HCT116 (cell line): ENCODE measurements around the gene STAMBPL1. TPM values are rescaled to one million over a fixed set of nuclear protein-coding genes. Genes with fewer than 3 reads are reported as not detected.
A peak's percentile ranks its signal among the peaks of the same experiment; 100 is the strongest.

Experiments
- ATAC-seq: fragments of 200-7000 bp; cut with Tn5 transposase; 2 replicates; pipeline ENCODE4 v1.9.1; 2020; ENCODE audit warnings: mild to moderate bottlenecking, moderate library complexity
- BruUV-seq: library from RNA; stranded (reverse); fragments of 400-500 nt; replicated peaks from 2 replicates; lab custom pipeline; 2021; lab: Mats Ljungman, UMichigan
- CTCF ChIA-PET: fragments of 300-600 bp; sonication (Branson Sonifier 250); formaldehyde crosslinking; loops from one replicate; lab custom pipeline; 2021; ENCODE audit warnings: antibody characterized with exemption; lab: Charles Lee
- POLR2A ChIA-PET: fragments of 300-600, 350-600 bp; sonication (Branson Sonifier 250); formaldehyde crosslinking; loops from one replicate; lab custom pipeline; 2021; ENCODE audit warnings: antibody characterized with exemption; lab: Charles Lee
- RAD21 ChIA-PET, 2 experiments: fragments of 300-600 bp; sonication (Branson Sonifier 250); formaldehyde crosslinking; loops; one replicate each; lab custom pipeline; 2023; ENCODE audit warnings: low total read pairs in 2 of 2; ENCODE audit not compliant: uncharacterized antibody in 2 of 2, unreplicated experiment in 2 of 2, low non-redundant PET in 1 of 2; lab: Charles Lee
- DNase-seq: peaks from one replicate; pipeline ENCODE4 v3.0.0-alpha.2; 2010; ENCODE audit warnings: low read depth, low spot score
- H2AFZ ChIP-seq: fragments of 200-600 bp; shearing (Covaris generic), sonication (generic); 2 replicates; pipeline ENCODE4 v1.6.1; 2017; ENCODE audit warnings: low read depth, mixed run types, mixed read lengths, antibody characterized with exemption, low read length; ENCODE audit not compliant: poor library complexity, severe bottlenecking
- H3K27ac ChIP-seq: 2 replicates; pipeline ENCODE4 v1.5.1; 2012; ENCODE audit warnings: low read depth, low read length
- H3K27me3 ChIP-seq: fragments of 200-600 bp; sonication (generic); 2 replicates; pipeline ENCODE4 v1.6.1; 2016; ENCODE audit warnings: mixed run types, low read length, mixed read lengths; ENCODE audit not compliant: insufficient read depth
- H3K36me3 ChIP-seq, 2 experiments: fragments of 200-500 bp in 1 of 2; fragments of 200-600 bp in 1 of 2; sonication (Bioruptor generic) in 1 of 2; sonication (generic) in 1 of 2; 2 replicates each; pipeline versions ENCODE4 v1.5.1 to v1.6.1; 2014 to 2016; ENCODE audit warnings: low read length in 2 of 2, inconsistent platforms in 1 of 2, mixed read lengths in 1 of 2, mixed run types in 1 of 2; ENCODE audit not compliant: insufficient read depth in 2 of 2, control insufficient read depth in 1 of 2
- H3K4me1 ChIP-seq, 2 experiments: fragments of 200-600 bp in 1 of 2; sonication (generic) in 1 of 2; 2 replicates each; pipeline versions ENCODE4 v1.5.1 to v1.6.1; 2012 to 2017; ENCODE audit warnings: low read length in 2 of 2, inconsistent platforms in 1 of 2, mild to moderate bottlenecking in 1 of 2, mixed read lengths in 1 of 2, mixed run types in 1 of 2, moderate library complexity in 1 of 2; ENCODE audit not compliant: insufficient read depth in 2 of 2, control insufficient read depth in 1 of 2
- H3K4me2 ChIP-seq: fragments of 200-600 bp; sonication (generic); 2 replicates; pipeline ENCODE4 v1.6.1; 2017; ENCODE audit warnings: mixed run types, low read length, mixed read lengths
- H3K4me3 ChIP-seq, 2 experiments: fragments of 200-600 bp in 1 of 2; sonication (generic) in 1 of 2; replicated peaks in 1 of 2; 2 replicates each; pipeline ENCODE4 v1.5.1; 2011 to 2016; ENCODE audit warnings: low read length in 2 of 2, control low read depth in 1 of 2, low read depth in 1 of 2, mild to moderate bottlenecking in 1 of 2, mixed read lengths in 1 of 2, mixed run types in 1 of 2
- H3K79me2 ChIP-seq: fragments of 200-600 bp; sonication (generic); 2 replicates; pipeline ENCODE4 v1.6.1; 2017; ENCODE audit warnings: mild to moderate bottlenecking, mixed run types, low read length, moderate library complexity, mixed read lengths; ENCODE audit not compliant: insufficient read depth
- H3K9ac ChIP-seq: fragments of 200-600 bp; sonication (generic); 2 replicates; pipeline ENCODE4 v1.6.1; 2016; ENCODE audit warnings: low read length, mixed read lengths
- H3K9me2 ChIP-seq: fragments of 200-600 bp; sonication (generic), shearing (Covaris generic); 2 replicates; pipeline ENCODE4 v1.6.1; 2017; ENCODE audit warnings: mixed run types, mild to moderate bottlenecking, moderate library complexity; ENCODE audit not compliant: insufficient read depth
- H3K9me3 ChIP-seq, 2 experiments: fragments of 200-500 bp in 1 of 2; fragments of 200-600 bp in 1 of 2; sonication (Bioruptor generic) in 1 of 2; sonication (generic) in 1 of 2; 2 replicates each; pipeline ENCODE4 v1.6.1; 2014 to 2017; ENCODE audit warnings: low read length in 2 of 2, mixed read lengths in 2 of 2, inconsistent platforms in 1 of 2, low read depth in 1 of 2, mild to moderate bottlenecking in 1 of 2, mixed run types in 1 of 2, moderate library complexity in 1 of 2; ENCODE audit not compliant: control insufficient read depth in 1 of 2, insufficient read depth in 1 of 2
- H4K20me1 ChIP-seq: fragments of 200-600 bp; sonication (generic), shearing (Covaris generic); 2 replicates; pipeline ENCODE4 v1.6.1; 2017; ENCODE audit warnings: mixed run types, mild to moderate bottlenecking, moderate library complexity; ENCODE audit not compliant: insufficient read depth
- CEBPB ChIP-seq: IDR thresholded peaks from 2 replicates; pipeline ENCODE4 v1.6.1; 2012; ENCODE audit warnings: low read depth
- EZH2 ChIP-seq: fragments of 200-600 bp; sonication (generic); IDR thresholded peaks from 2 replicates; pipeline ENCODE4 v1.6.1; 2017; ENCODE audit warnings: antibody characterized with exemption, mixed run types
- FOSL1 ChIP-seq: IDR thresholded peaks from 2 replicates; pipeline ENCODE4 v1.6.1; 2012; ENCODE audit warnings: low read depth
- JUND ChIP-seq: IDR thresholded peaks from 2 replicates; pipeline ENCODE4 v1.6.1; 2012
- RAD21 ChIP-seq: IDR thresholded peaks from 2 replicates; pipeline ENCODE4 v1.6.1; 2012; ENCODE audit warnings: low read depth, mild to moderate bottlenecking
- SP1 ChIP-seq: IDR thresholded peaks from 2 replicates; pipeline ENCODE4 v1.6.1; 2012; ENCODE audit warnings: low read depth
- SRF ChIP-seq: IDR thresholded peaks from 2 replicates; pipeline ENCODE4 v1.6.1; 2012; ENCODE audit warnings: low read depth
- YY1 ChIP-seq: IDR thresholded peaks from 2 replicates; pipeline ENCODE4 v1.6.1; 2011; ENCODE audit warnings: low read length, low read depth, moderate library complexity, mild to moderate bottlenecking; ENCODE audit not compliant: insufficient replicate concordance; ENCODE audit errors: extremely low read depth
- ZFX ChIP-seq: fragments of 450-650 bp; IDR thresholded peaks from 2 replicates; pipeline ENCODE4 v1.6.1; 2017
- ZNF274 ChIP-seq: fragments of 200-500 bp; sonication (Bioruptor generic); IDR thresholded peaks from 2 replicates; pipeline ENCODE4 v1.6.1; 2014; ENCODE audit warnings: mild to moderate bottlenecking, low read depth, low read length, inconsistent platforms
- intact Hi-C: fragments of 100-400 bp; cut with micrococcal nuclease; formaldehyde crosslinking; loops from 2 replicates; pipeline ENCODE4 v1.10.0; 2022
- total RNA-seq: library from RNA; stranded (reverse); gene quantifications from one replicate; pipeline ENCODE4 v1.2.1, GENCODE V29; 2021; ENCODE audit not compliant: unreplicated experiment
- TF ChIP-seq, protein P1 (sequence below), 3 experiments: fragments of 200-600 bp in 1 of 3; sonication (generic) in 1 of 3; IDR thresholded peaks in 2 of 3; conservative IDR thresholded peaks in 1 of 3; 2 replicates each; pipeline ENCODE4 v1.5.1; 2012 to 2017; ENCODE audit warnings: low read depth in 2 of 3, low read length in 2 of 3, antibody characterized with exemption in 1 of 3, borderline replicate concordance in 1 of 3, control low read depth in 1 of 3, mild to moderate bottlenecking in 1 of 3, mixed read lengths in 1 of 3, mixed run types in 1 of 3, moderate library complexity in 1 of 3; ENCODE audit not compliant: insufficient read depth in 1 of 3
- TF ChIP-seq, protein P2 (sequence below): IDR thresholded peaks from 2 replicates; pipeline ENCODE4 v1.6.1; 2012
- TF ChIP-seq, protein P3 (sequence below): IDR thresholded peaks from 2 replicates; pipeline ENCODE4 v1.6.1; 2011; ENCODE audit warnings: mild to moderate bottlenecking, low read length, moderate library complexity; ENCODE audit not compliant: insufficient replicate concordance; ENCODE audit errors: extremely low read depth

The STAMBPL1 gene
- total RNA-seq, 1 experiment from 2014 or later = 11.0 TPM

DNA sequence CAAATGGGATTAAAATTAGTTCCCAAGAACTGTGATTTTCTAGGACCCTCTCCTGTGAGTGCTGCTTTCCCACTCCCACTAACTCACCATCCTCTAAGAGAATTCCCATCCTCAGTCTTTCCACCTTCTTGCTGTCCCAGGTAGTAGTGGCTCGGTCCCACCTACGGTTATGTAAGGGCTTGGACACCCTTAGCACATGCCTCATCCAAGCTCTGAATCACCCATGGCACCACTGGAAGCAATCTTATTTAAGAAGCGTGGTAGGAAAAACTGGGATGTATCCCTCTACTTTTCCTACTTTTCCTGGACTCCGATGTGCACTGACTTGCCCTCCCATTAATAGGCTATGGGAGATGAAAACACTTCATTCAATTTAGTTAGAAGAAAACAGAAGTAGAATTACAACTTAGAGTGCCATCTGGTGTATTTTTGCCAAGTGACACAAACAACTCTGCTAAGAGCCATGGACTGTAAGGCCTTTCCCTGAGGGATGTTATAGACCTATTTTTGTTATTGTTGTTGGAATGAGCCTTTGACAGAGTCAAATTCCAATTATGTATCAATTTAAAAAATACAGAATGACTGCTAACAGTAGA lies 14.7 kb upstream of the STAMBPL1 start:
- ChIA-PET RAD21 (interaction anchor here (0.7 to 1.2 kb wide), 2 partner anchors 29 to 30 kb away, joined by 3 read pairs; no protein-coding TSS in a partner anchor), POLR2A (no interaction called here), CTCF (interaction anchor here (1.2 to 1.8 kb wide), 2 partner anchors 29 to 300 kb away, joined by 4 to 7 read pairs; no protein-coding TSS in a partner anchor)
- no peak overlapping the region for H3K27ac ChIP-seq
- no peaks in the 10 kb centered on the region for H3K79me2 ChIP-seq
- intact Hi-C loops = loop anchor here (1.0 kb wide), 1 partner anchor 30 kb away; no protein-coding TSS in a partner anchor
- H3K4me3 ChIP-seq = no peak overlapping the region
- H2AFZ ChIP-seq = no peak overlapping the region
- H3K9me3 ChIP-seq = no peaks in the 10 kb centered on the region
- BruUV-seq = no TSS peak
- no peaks in the 10 kb centered on the region for H3K27me3 ChIP-seq
- no peak overlapping the region for H3K9ac ChIP-seq
- H4K20me1 ChIP-seq = no peaks in the 10 kb centered on the region
- no peaks in the 10 kb centered on the region for H3K36me3 ChIP-seq
- H3K9me2 ChIP-seq = peaks cover 3% of the 10 kb centered on the region; the same call in 1 of the 2 replicates
- ATAC-seq (peak; percentile 67), DNase-seq (no peak)
- TF ChIP-seq YY1 (no peak), EZH2 (no peak), SRF (no peak), ZFX (no peak), JUND (no peak), RAD21 (peak; percentile 75)
- TF ChIP-seq, protein P1, sequence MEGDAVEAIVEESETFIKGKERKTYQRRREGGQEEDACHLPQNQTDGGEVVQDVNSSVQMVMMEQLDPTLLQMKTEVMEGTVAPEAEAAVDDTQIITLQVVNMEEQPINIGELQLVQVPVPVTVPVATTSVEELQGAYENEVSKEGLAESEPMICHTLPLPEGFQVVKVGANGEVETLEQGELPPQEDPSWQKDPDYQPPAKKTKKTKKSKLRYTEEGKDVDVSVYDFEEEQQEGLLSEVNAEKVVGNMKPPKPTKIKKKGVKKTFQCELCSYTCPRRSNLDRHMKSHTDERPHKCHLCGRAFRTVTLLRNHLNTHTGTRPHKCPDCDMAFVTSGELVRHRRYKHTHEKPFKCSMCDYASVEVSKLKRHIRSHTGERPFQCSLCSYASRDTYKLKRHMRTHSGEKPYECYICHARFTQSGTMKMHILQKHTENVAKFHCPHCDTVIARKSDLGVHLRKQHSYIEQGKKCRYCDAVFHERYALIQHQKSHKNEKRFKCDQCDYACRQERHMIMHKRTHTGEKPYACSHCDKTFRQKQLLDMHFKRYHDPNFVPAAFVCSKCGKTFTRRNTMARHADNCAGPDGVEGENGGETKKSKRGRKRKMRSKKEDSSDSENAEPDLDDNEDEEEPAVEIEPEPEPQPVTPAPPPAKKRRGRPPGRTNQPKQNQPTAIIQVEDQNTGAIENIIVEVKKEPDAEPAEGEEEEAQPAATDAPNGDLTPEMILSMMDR (IDR thresholded peaks at IDR 0.05 in 2 of 3, conservative IDR thresholded peaks at IDR 0.05 in 1 of 3; ENCODE audit: borderline replicate concordance in 1 of 3, insufficient read depth in 1 of 3, low read depth in 2 of 3, low read length in 2 of 3) = peak; percentile 26 to 73 (median 33); a peak in 4 of 6 replicates
- no peaks in the 10 kb centered on the region for H3K4me1 ChIP-seq
- no peak overlapping the region for H3K4me2 ChIP-seq

DNA sequence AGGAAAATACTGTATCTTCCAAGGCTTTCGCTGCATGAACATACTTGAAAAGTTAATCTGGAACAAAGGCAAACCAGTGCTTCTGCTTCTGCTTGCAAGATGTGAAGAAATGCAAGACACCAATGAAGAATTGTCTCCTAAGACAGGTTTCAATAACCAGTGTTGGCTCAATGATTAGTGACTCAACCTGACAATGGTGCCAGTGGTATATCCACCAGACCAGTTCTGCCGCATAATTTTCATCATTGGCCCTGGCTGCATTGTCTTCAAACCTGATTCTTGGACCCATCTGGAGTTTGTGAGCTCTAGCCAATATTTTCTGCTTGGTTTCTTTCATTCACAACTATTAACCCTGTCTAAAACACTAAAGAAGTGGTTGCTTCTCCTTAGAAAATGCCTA lies 13.6 kb upstream of the STAMBPL1 start:
- no peaks in the 10 kb centered on the region for H3K79me2 ChIP-seq
- no peaks in the 10 kb centered on the region for H3K9me3 ChIP-seq
- DNase-seq (no peak), ATAC-seq (no peak)
- BruUV-seq = no TSS peak
- ChIA-PET POLR2A (no interaction called here), RAD21 (no interaction called here), CTCF (no interaction called here)
- H3K9me2 ChIP-seq = peaks cover 3% of the 10 kb centered on the region; the same call in 1 of the 2 replicates
- no peak overlapping the region for H3K27ac ChIP-seq
- no peaks in the 10 kb centered on the region for H4K20me1 ChIP-seq
- intact Hi-C loops = no loop called here
- no peaks in the 10 kb centered on the region for H3K27me3 ChIP-seq
- H2AFZ ChIP-seq = no peak overlapping the region
- no peaks in the 10 kb centered on the region for H3K4me1 ChIP-seq
- H3K9ac ChIP-seq = no peak overlapping the region
- no peak overlapping the region for H3K4me2 ChIP-seq
- no peak overlapping the region for H3K4me3 ChIP-seq
- no peaks in the 10 kb centered on the region for H3K36me3 ChIP-seq
- no peak for TF ChIP-seq ZNF274
- TF ChIP-seq EZH2 = no peak
- TF ChIP-seq SP1 = no peak
- TF ChIP-seq, protein P2, sequence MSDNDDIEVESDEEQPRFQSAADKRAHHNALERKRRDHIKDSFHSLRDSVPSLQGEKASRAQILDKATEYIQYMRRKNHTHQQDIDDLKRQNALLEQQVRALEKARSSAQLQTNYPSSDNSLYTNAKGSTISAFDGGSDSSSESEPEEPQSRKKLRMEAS = no peak
- TF ChIP-seq FOSL1 = no peak
- TF ChIP-seq, protein P3, sequence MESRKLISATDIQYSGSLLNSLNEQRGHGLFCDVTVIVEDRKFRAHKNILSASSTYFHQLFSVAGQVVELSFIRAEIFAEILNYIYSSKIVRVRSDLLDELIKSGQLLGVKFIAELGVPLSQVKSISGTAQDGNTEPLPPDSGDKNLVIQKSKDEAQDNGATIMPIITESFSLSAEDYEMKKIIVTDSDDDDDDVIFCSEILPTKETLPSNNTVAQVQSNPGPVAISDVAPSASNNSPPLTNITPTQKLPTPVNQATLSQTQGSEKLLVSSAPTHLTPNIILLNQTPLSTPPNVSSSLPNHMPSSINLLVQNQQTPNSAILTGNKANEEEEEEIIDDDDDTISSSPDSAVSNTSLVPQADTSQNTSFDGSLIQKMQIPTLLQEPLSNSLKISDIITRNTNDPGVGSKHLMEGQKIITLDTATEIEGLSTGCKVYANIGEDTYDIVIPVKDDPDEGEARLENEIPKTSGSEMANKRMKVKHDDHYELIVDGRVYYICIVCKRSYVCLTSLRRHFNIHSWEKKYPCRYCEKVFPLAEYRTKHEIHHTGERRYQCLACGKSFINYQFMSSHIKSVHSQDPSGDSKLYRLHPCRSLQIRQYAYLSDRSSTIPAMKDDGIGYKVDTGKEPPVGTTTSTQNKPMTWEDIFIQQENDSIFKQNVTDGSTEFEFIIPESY = no peak
- TF ChIP-seq, protein P1 (IDR thresholded peaks at IDR 0.05 in 2 of 3, conservative IDR thresholded peaks at IDR 0.05 in 1 of 3; ENCODE audit: borderline replicate concordance in 1 of 3, insufficient read depth in 1 of 3, low read depth in 2 of 3, low read length in 2 of 3) = no peak
- TF ChIP-seq RAD21 = no peak
- TF ChIP-seq CEBPB = no peak
